Fibroblast of pulmonary artery (primary cell): ENCODE data around the gene FBXW8.

ENCODE experiments used
- DNase-seq: peaks from one replicate; pipeline ENCODE4 v3.0.0-alpha.2; 2010; ENCODE audit warnings: low read depth
- H3K4me3 ChIP-seq: replicated peaks from 2 replicates; pipeline ENCODE4 v1.5.1; 2011; ENCODE audit warnings: low read depth, mild to moderate bottlenecking, control low read depth, low read length, moderate library complexity
- CTCF ChIP-seq: IDR thresholded peaks from 2 replicates; pipeline ENCODE4 v1.5.1; 2011; ENCODE audit warnings: mild to moderate bottlenecking, control low read depth, low read length, inconsistent platforms; ENCODE audit errors: missing control alignments

FBXW8 gene

GRCh38 chr12:116898669-116899068, 12.1 kb upstream of the FBXW8 start:
- DNase-seq, result no peak
- no peak overlapping the region for H3K4me3 ChIP-seq
- TF ChIP-seq CTCF, result no peak

- TF ChIP-seq CTCF, result no peak
- DNase-seq, result no peak
- no peak overlapping the region for H3K4me3 ChIP-seq
Measured at GRCh38 chr12:116901612-116902011, 9.1 kb upstream of the FBXW8 start.

GRCh38 chr12:116903818-116904217, 6.9 kb upstream of the FBXW8 start:
- no peak overlapping the region for H3K4me3 ChIP-seq
- no peak for DNase-seq
- no peak for TF ChIP-seq CTCF

- DNase-seq, result no peak
- H3K4me3 ChIP-seq, result no peak overlapping the region
- TF ChIP-seq CTCF, result no peak
Measured at GRCh38 chr12:116906285-116906684, 4.5 kb upstream of the FBXW8 start.

GRCh38 chr12:116910280-116910644, 488 bp upstream of the FBXW8 start:
- no peak for DNase-seq
- peak overlapping the region; percentile 73 for H3K4me3 ChIP-seq
- TF ChIP-seq CTCF, result no peak

GRCh38 chr12:116915326-116915725, 4.6 kb downstream of the FBXW8 start:
- no peak for TF ChIP-seq CTCF
- no peak overlapping the region for H3K4me3 ChIP-seq
- no peak for DNase-seq

- H3K4me3 ChIP-seq, result no peak overlapping the region
- DNase-seq, result peak; percentile 41
- TF ChIP-seq CTCF, result no peak
Measured at GRCh38 chr12:116916122-116916521, 5.4 kb downstream of the FBXW8 start.
